Stimulated activated naive CD8-positive, alpha-beta T cell treated with anti-CD3 and anti-CD28 coated beads, Interleukin-15, amount 100 ng/mL, for 72 hours (primary cell): ENCODE results near the gene SUPT20H.
"Not testable (repeated sequence)": the region's sequence is repeated elsewhere in the genome, so short reads cannot be mapped to it uniquely, and the experiment has no call there.

Source experiments
- ATAC-seq: fragments of 150-1000 bp; cut with Tn5 transposase; 2 replicates; pipeline ENCODE4 v1.10.0; 2021; ENCODE audit warnings: mild to moderate bottlenecking, moderate library complexity
- DNase-seq, 2 donors: peaks; one replicate each; pipeline ENCODE4 v3.0.0; 2021 to 2022
- H3K27ac Mint-ChIP-seq, 2 donors: one replicate each; pipeline ENCODE4 v1.8.0; 2022; ENCODE audit warnings: mild to moderate bottlenecking in 2 of 2, mixed read lengths in 2 of 2, moderate library complexity in 2 of 2
- H3K27me3 Mint-ChIP-seq: one replicate; pipeline ENCODE4 v1.8.0; 2022; ENCODE audit warnings: mixed read lengths
- H3K4me1 Mint-ChIP-seq: one replicate; pipeline ENCODE4 v1.8.0; 2022; ENCODE audit warnings: mild to moderate bottlenecking, mixed read lengths
- H3K4me3 Mint-ChIP-seq, 2 donors: one replicate each; pipeline ENCODE4 v1.8.0; 2022; ENCODE audit warnings: mild to moderate bottlenecking in 2 of 2, mixed read lengths in 2 of 2, moderate library complexity in 1 of 2
- H3K9me3 Mint-ChIP-seq, 2 donors: one replicate each; pipeline ENCODE4 v1.8.0; 2022; ENCODE audit warnings: mixed read lengths in 2 of 2

SUPT20H gene

GRCh38 chr13:37085606-37086005 is 26.1 kb upstream of the SUPT20H start:
- H3K27me3 Mint-ChIP-seq = no peaks in the 10 kb centered on the region
- H3K9me3 Mint-ChIP-seq = no peaks in the 10 kb centered on the region
- no peaks in the 10 kb centered on the region for H3K4me1 Mint-ChIP-seq

GRCh38 chr13:37076818-37077217 is 17.3 kb upstream of the SUPT20H start:
- no peaks in the 10 kb centered on the region for H3K27me3 Mint-ChIP-seq

More at GRCh38 chr13:37085606-37086005, 26.1 kb upstream of the SUPT20H start:
- Mint-ChIP-seq H3K27ac (no peak overlapping the region), H3K4me3 (no peak overlapping the region)
- ATAC-seq (no peak), DNase-seq (no peak)

GRCh38 chr13:37075164-37075563 is 15.7 kb upstream of the SUPT20H start:
- Mint-ChIP-seq H3K4me3 (no peak overlapping the region), H3K27me3 (no peaks in the 10 kb centered on the region), H3K27ac (no peak overlapping the region), H3K4me1 (no peaks in the 10 kb centered on the region), H3K9me3 (no peaks in the 10 kb centered on the region)
- no peak for ATAC-seq
- no peak for DNase-seq

More at GRCh38 chr13:37076818-37077217, 17.3 kb upstream of the SUPT20H start:
- DNase-seq (no peak), ATAC-seq (no peak)
- no peaks in the 10 kb centered on the region for H3K4me1 Mint-ChIP-seq
- H3K27ac Mint-ChIP-seq = no peak overlapping the region
- H3K4me3 Mint-ChIP-seq = no peak overlapping the region
- no peaks in the 10 kb centered on the region for H3K9me3 Mint-ChIP-seq

GRCh38 chr13:37074703-37075102 is 15.2 kb upstream of the SUPT20H start:
- no peaks in the 10 kb centered on the region for H3K27me3 Mint-ChIP-seq
- no peak for ATAC-seq
- no peaks in the 10 kb centered on the region for H3K9me3 Mint-ChIP-seq
- no peak overlapping the region for H3K4me3 Mint-ChIP-seq
- H3K27ac Mint-ChIP-seq = no peak overlapping the region
- no peak for DNase-seq
- no peaks in the 10 kb centered on the region for H3K4me1 Mint-ChIP-seq

GRCh38 chr13:37072024-37072423 is 12.5 kb upstream of the SUPT20H start:
- Mint-ChIP-seq H3K27ac (no peak overlapping the region), H3K27me3 (no peaks in the 10 kb centered on the region), H3K4me3 (no peak overlapping the region), H3K4me1 (no peaks in the 10 kb centered on the region), H3K9me3 (no peaks in the 10 kb centered on the region)
- DNase-seq (no peak), ATAC-seq (no peak)

GRCh38 chr13:37070956-37071355 is 11.5 kb upstream of the SUPT20H start:
- Mint-ChIP-seq H3K9me3 (no peaks in the 10 kb centered on the region), H3K4me1 (no peaks in the 10 kb centered on the region)

GRCh38 chr13:37070145-37070695 is 10.7 kb upstream of the SUPT20H start:
- no peak overlapping the region for H3K4me3 Mint-ChIP-seq
- DNase-seq (no peak), ATAC-seq (no peak)
- H3K27me3 Mint-ChIP-seq = no peaks in the 10 kb centered on the region
- H3K4me1 Mint-ChIP-seq = no peaks in the 10 kb centered on the region
- no peaks in the 10 kb centered on the region for H3K9me3 Mint-ChIP-seq
- peak overlapping the region in 1 of 2 donors; percentile 59 for H3K27ac Mint-ChIP-seq

More at GRCh38 chr13:37070956-37071355, 11.5 kb upstream of the SUPT20H start:
- Mint-ChIP-seq H3K4me3 (no peak overlapping the region), H3K27ac (no peak overlapping the region), H3K27me3 (no peaks in the 10 kb centered on the region)
- DNase-seq (no peak), ATAC-seq (no peak)

GRCh38 chr13:37069597-37070103 is 10.2 kb upstream of the SUPT20H start:
- Mint-ChIP-seq H3K9me3 (no peaks in the 10 kb centered on the region), H3K4me1 (no peaks in the 10 kb centered on the region), H3K27ac (no peak overlapping the region), H3K4me3 (no peak overlapping the region), H3K27me3 (no peaks in the 10 kb centered on the region)
- DNase-seq (no peak), ATAC-seq (peak; percentile 48)

GRCh38 chr13:37068962-37069361 is 9.5 kb upstream of the SUPT20H start:
- H3K9me3 Mint-ChIP-seq = no peaks in the 10 kb centered on the region
- no peaks in the 10 kb centered on the region for H3K4me1 Mint-ChIP-seq
- no peaks in the 10 kb centered on the region for H3K27me3 Mint-ChIP-seq
- H3K27ac Mint-ChIP-seq = no peak overlapping the region
- H3K4me3 Mint-ChIP-seq = no peak overlapping the region
- no peak for ATAC-seq
- DNase-seq = no peak

- no peaks in the 10 kb centered on the region for H3K27me3 Mint-ChIP-seq
- no peak for DNase-seq
- no peaks in the 10 kb centered on the region for H3K9me3 Mint-ChIP-seq
- H3K27ac Mint-ChIP-seq = no peak overlapping the region
- no peak overlapping the region for H3K4me3 Mint-ChIP-seq
- no peak for ATAC-seq
- H3K4me1 Mint-ChIP-seq = no peaks in the 10 kb centered on the region
Measured at GRCh38 chr13:37067874-37068273, 8.4 kb upstream of the SUPT20H start.

GRCh38 chr13:37065890-37066526 is 6.5 kb upstream of the SUPT20H start:
- ATAC-seq (no peak), DNase-seq (no peak)
- Mint-ChIP-seq H3K4me3 (no peak overlapping the region), H3K27me3 (no peaks in the 10 kb centered on the region), H3K27ac (peak overlapping the region in 1 of 2 donors; percentile 31), H3K9me3 (no peaks in the 10 kb centered on the region), H3K4me1 (no peaks in the 10 kb centered on the region)

- Mint-ChIP-seq H3K4me3 (peak overlapping the region; percentile 91), H3K4me1 (peaks cover 27% of the 10 kb centered on the region), H3K9me3 (no peaks in the 10 kb centered on the region), H3K27ac (peak overlapping the region; percentile 99), H3K27me3 (no peaks in the 10 kb centered on the region)
- ATAC-seq (peak; percentile 47), DNase-seq (no peak)
Measured at GRCh38 chr13:37059848-37060192, 332 bp upstream of the SUPT20H start.

GRCh38 chr13:37056228-37056627 is 3.3 kb downstream of the SUPT20H start:
- not testable (repeated sequence) for H3K9me3 Mint-ChIP-seq, DNase-seq, H3K27ac Mint-ChIP-seq, H3K4me3 Mint-ChIP-seq, ATAC-seq, H3K27me3 Mint-ChIP-seq
- peaks cover 49% of the 10 kb centered on the region for H3K4me1 Mint-ChIP-seq

- not testable (repeated sequence) for H3K4me3 Mint-ChIP-seq
Measured at GRCh38 chr13:37053111-37053510, 6.4 kb downstream of the SUPT20H start.

GRCh38 chr13:37049810-37050209 is 9.7 kb downstream of the SUPT20H start:
- no peak overlapping the region for H3K4me3 Mint-ChIP-seq
- no peaks in the 10 kb centered on the region for H3K9me3 Mint-ChIP-seq
- ATAC-seq (no peak), DNase-seq (no peak)
- peaks cover 22% of the 10 kb centered on the region for H3K4me1 Mint-ChIP-seq
- no peaks in the 10 kb centered on the region for H3K27me3 Mint-ChIP-seq
- H3K27ac Mint-ChIP-seq = no peak overlapping the region

More at GRCh38 chr13:37053111-37053510, 6.4 kb downstream of the SUPT20H start:
- H3K4me1 Mint-ChIP-seq = peaks cover 35% of the 10 kb centered on the region
- DNase-seq, ATAC-seq, H3K27ac Mint-ChIP-seq, H3K9me3 Mint-ChIP-seq, H3K27me3 Mint-ChIP-seq: not testable (repeated sequence)

- H3K4me3 Mint-ChIP-seq = no peak overlapping the region
- no peak for ATAC-seq
- peaks cover 11% of the 10 kb centered on the region for H3K4me1 Mint-ChIP-seq
- no peak overlapping the region for H3K27ac Mint-ChIP-seq
- no peaks in the 10 kb centered on the region for H3K27me3 Mint-ChIP-seq
- H3K9me3 Mint-ChIP-seq = no peaks in the 10 kb centered on the region
- no peak for DNase-seq
Measured at GRCh38 chr13:37047846-37048245, 11.6 kb downstream of the SUPT20H start.

- Mint-ChIP-seq H3K4me3 (no peak overlapping the region), H3K4me1 (peaks cover 3% of the 10 kb centered on the region), H3K9me3 (no peaks in the 10 kb centered on the region), H3K27ac (no peak overlapping the region), H3K27me3 (no peaks in the 10 kb centered on the region)
- no peak for DNase-seq
- ATAC-seq = no peak
Measured at GRCh38 chr13:37047032-37047431, 12.5 kb downstream of the SUPT20H start.
